ENCODE measurements around the gene LRRC18. TPM values are rescaled to one million over a fixed set of nuclear protein-coding genes. Genes with fewer than 3 reads are reported as not detected.
A peak's percentile ranks its signal among the peaks of the same experiment; 100 is the strongest.

Gene LRRC18
- not detected in 2 replicates for polyA plus RNA-seq (2011; rRNA removed)
- not detected in 2 replicates for polyA minus RNA-seq (2011; rRNA and poly(A)+ RNA removed)

GRCh38 chr10:48939790-48940325, at the start of gene LRRC18:
Gene LRRC18 (minus strand): TSS chr10:48939840. CDS start chr10:48914155, 25,685 bp downstream.
- no peak for DNase-seq (ENCODE audit: low read depth)
- H3K36me3 ChIP-seq (ENCODE audit: control insufficient read depth, insufficient read depth, low read length) = no peaks in the 10 kb centered on the region
- no peak within 1 kb of the TSS for H3K4me3 ChIP-seq (ENCODE audit: low read depth, low read length)
- ChIA-PET POLR2A (no interaction called here), CTCF (no interaction called here)
- 0 out of 2 replicates have a peak, but pooled peaks cover 2% of the 10 kb centered on the region for H3K27me3 ChIP-seq (ENCODE audit: control insufficient read depth, insufficient read depth, low read length)
- TF ChIP-seq CTCF (IDR thresholded peaks at IDR 0.05; ENCODE audit: insufficient read depth, low read depth, low read length) = no peak

GRCh38 chr10:48985621-48986158, 46.0 kb upstream of the LRRC18 start:
- no peak for TF ChIP-seq CTCF (IDR thresholded peaks at IDR 0.05; ENCODE audit: insufficient read depth, low read depth, low read length)
- H3K27me3 ChIP-seq (ENCODE audit: control insufficient read depth, insufficient read depth, low read length) = peaks cover 5% of the 10 kb centered on the region
- H3K4me3 ChIP-seq (ENCODE audit: low read depth, low read length) = no peak overlapping the region
- ChIA-PET CTCF (interaction anchor here (0.7 to 2.1 kb wide), 3 partner anchors 176 to 179 kb away, joined by 3 to 8 read pairs (median 3); no protein-coding TSS in a partner anchor), POLR2A (no interaction called here)
- no peak for DNase-seq (ENCODE audit: low read depth)
- no peaks in the 10 kb centered on the region for H3K36me3 ChIP-seq (ENCODE audit: control insufficient read depth, insufficient read depth, low read length)

- POLR2A ChIA-PET = no interaction called here
- CTCF ChIA-PET = interaction anchor here (2.1 to 6.1 kb wide), 3 partner anchors 25 to 179 kb away, joined by 8 to 45 read pairs (median 12); no protein-coding TSS in a partner anchor
- TF ChIP-seq CTCF (IDR thresholded peaks at IDR 0.05; ENCODE audit: insufficient read depth, low read depth, low read length) = no peak
- Histone ChIP-seq H3K27me3 (ENCODE audit: control insufficient read depth, insufficient read depth, low read length) (peaks cover 7% of the 10 kb centered on the region), H3K4me3 (ENCODE audit: low read depth, low read length) (no peak overlapping the region), H3K36me3 (ENCODE audit: control insufficient read depth, insufficient read depth, low read length) (no peaks in the 10 kb centered on the region)
- DNase-seq (ENCODE audit: low read depth) = no peak
Measured at GRCh38 chr10:48983648-48984351, 44.2 kb upstream of the LRRC18 start.

- ChIA-PET CTCF (interaction anchor here (0.6 to 6.1 kb wide), 7 partner anchors 26 to 324 kb away, joined by 3 to 45 read pairs (median 3); no protein-coding TSS in a partner anchor), POLR2A (no interaction called here)
- H3K36me3 ChIP-seq (ENCODE audit: control insufficient read depth, insufficient read depth, low read length) = no peaks in the 10 kb centered on the region
- DNase-seq (ENCODE audit: low read depth) = no peak
- TF ChIP-seq CTCF (IDR thresholded peaks at IDR 0.05; ENCODE audit: insufficient read depth, low read depth, low read length) = no peak
- no peak overlapping the region for H3K4me3 ChIP-seq (ENCODE audit: low read depth, low read length)
- H3K27me3 ChIP-seq (ENCODE audit: control insufficient read depth, insufficient read depth, low read length) = peaks cover 7% of the 10 kb centered on the region
Measured at GRCh38 chr10:48982584-48982983, 42.9 kb upstream of the LRRC18 start.

- Histone ChIP-seq H3K36me3 (ENCODE audit: control insufficient read depth, insufficient read depth, low read length) (no peaks in the 10 kb centered on the region), H3K27me3 (ENCODE audit: control insufficient read depth, insufficient read depth, low read length) (peaks cover 7% of the 10 kb centered on the region), H3K4me3 (ENCODE audit: low read depth, low read length) (no peak overlapping the region)
- CTCF ChIA-PET = interaction anchor here (0.8 to 6.1 kb wide), 6 partner anchors 27 to 531 kb away, joined by 3 to 45 read pairs (median 4); no protein-coding TSS in a partner anchor
- no peak for DNase-seq (ENCODE audit: low read depth)
- POLR2A ChIA-PET = no interaction called here
- peak; percentile 92 for TF ChIP-seq CTCF (IDR thresholded peaks at IDR 0.05; ENCODE audit: insufficient read depth, low read depth, low read length)
Measured at GRCh38 chr10:48981310-48981907, 41.8 kb upstream of the LRRC18 start.

All from BJ (cell line).